Measurements from ENCODE around the gene TMEM94. TPM values are rescaled to one million over a fixed set of nuclear protein-coding genes. Genes with fewer than 3 reads are reported as not detected.
A peak's percentile ranks its signal among the peaks of the same experiment; 100 is the strongest.

TMEM94 gene
- total RNA-seq, 4 donors from 2014 or later: 128 to 708 (median 280) TPM

DNA sequence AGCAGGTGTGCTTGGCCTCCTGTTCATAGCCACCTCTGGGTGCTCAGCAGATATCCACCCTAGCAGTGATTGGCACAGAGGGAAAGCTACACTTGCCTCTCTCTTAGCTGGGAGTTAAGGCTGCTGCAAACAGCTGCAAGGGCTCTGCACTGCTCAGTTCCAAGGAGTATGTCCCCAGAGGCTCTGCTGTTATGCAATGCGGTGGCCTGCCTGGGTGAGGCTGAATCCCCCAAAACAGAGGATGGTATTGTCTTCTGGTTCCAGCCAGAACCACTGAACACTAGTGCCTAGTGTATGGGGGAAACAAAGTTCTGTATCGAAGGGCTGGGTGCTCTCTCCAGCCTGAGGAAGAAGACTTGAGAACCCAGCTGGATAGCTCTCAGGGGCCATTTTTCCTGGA, 16.8 kb downstream of the TMEM94 start:
- in situ Hi-C loops (cut with MboI; ENCODE audit: low pct_ligation_motif_present in 1 of 4, low pct_unique_long_range_greater_than_20kb in 1 of 4, low sequenced_read_pairs in 3 of 4) (no loop called here), intact Hi-C loops (cut with DNase I; ENCODE audit: low total_unique reads) (no loop called here)
- no peak for DNase-seq
- H3K27me3 ChIP-seq: no peaks in the 10 kb centered on the region
- H3K27ac ChIP-seq: no peak overlapping the region
- TF ChIP-seq POLR2AphosphoS5 (IDR thresholded peaks at IDR 0.05): no peak
- TF ChIP-seq POLR2A (IDR thresholded peaks at IDR 0.05): no peak
- TF ChIP-seq EP300 (IDR thresholded peaks at IDR 0.05; ENCODE audit: low read depth): no peak
- TF ChIP-seq CTCF (IDR thresholded peaks at IDR 0.05): no peak
- H3K4me1 ChIP-seq: peaks cover 18 to 44% (median 30%) of the 10 kb centered on the region in 4 donors
- no peaks in the 10 kb centered on the region for H3K9me3 ChIP-seq
- H3K36me3 ChIP-seq: peaks cover 0 to 5% (median 0%) of the 10 kb centered on the region in 4 donors
- no peak overlapping the region for H3K4me3 ChIP-seq
- 95% methylated on average over 2 of the region's 2 CpGs; no CpG with 5 or more reads in 1 of the 2 donors for WGBS, 2 donors (ENCODE audit: low coverage in 1 of 2)

DNA sequence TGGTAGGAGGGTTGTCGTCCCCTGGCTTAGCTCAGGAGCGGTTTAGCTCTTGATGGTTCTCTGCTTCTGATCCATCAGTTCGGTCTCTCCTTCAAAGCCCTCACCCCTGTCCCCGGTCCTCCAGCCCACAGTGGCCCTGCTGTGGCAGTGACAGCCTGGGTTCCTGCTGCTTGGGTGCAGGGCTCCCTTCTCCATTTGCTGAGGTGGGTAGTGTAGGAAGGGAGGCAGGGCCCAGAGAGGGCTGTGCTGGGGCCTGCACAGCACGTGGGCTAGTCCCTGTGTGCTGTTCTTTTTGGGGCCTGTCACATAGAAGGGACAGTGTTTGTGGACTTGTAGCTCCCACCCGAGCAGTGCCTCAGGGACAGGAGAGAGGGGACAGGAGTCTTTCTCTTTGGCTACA, 18.3 kb downstream of the TMEM94 start:
- TF ChIP-seq POLR2A (IDR thresholded peaks at IDR 0.05): no peak
- TF ChIP-seq POLR2AphosphoS5 (IDR thresholded peaks at IDR 0.05): no peak
- no peak for TF ChIP-seq CTCF (IDR thresholded peaks at IDR 0.05)
- no peak overlapping the region for H3K4me3 ChIP-seq
- DNase-seq: no peak
- no peaks in the 10 kb centered on the region for H3K9me3 ChIP-seq
- 89% methylated on average over 6 of the region's 6 CpGs; no CpG with 5 or more reads in 1 of the 2 donors for WGBS, 2 donors (ENCODE audit: low coverage in 1 of 2)
- H3K27me3 ChIP-seq: no peaks in the 10 kb centered on the region
- peaks cover 18 to 32% (median 23%) of the 10 kb centered on the region in 4 donors for H3K4me1 ChIP-seq
- in situ Hi-C loops (cut with MboI; ENCODE audit: low pct_ligation_motif_present in 1 of 4, low pct_unique_long_range_greater_than_20kb in 1 of 4, low sequenced_read_pairs in 3 of 4): no loop called here
- H3K27ac ChIP-seq: peak overlapping the region in 2 of 4 donors; percentile 58 to 76
- peaks cover 0 to 5% (median 0%) of the 10 kb centered on the region in 4 donors for H3K36me3 ChIP-seq
- intact Hi-C loops (cut with DNase I; ENCODE audit: low total_unique reads): no loop called here

GRCh38 chr17:75475144-75475835, 18.9 kb downstream of the TMEM94 start:
- in situ Hi-C loops (cut with MboI; ENCODE audit: low pct_ligation_motif_present in 1 of 4, low pct_unique_long_range_greater_than_20kb in 1 of 4, low sequenced_read_pairs in 3 of 4) (no loop called here), intact Hi-C loops (cut with DNase I; ENCODE audit: low total_unique reads) (no loop called here)
- Histone ChIP-seq H3K27me3 (no peaks in the 10 kb centered on the region), H3K4me3 (no peak overlapping the region), H3K4me1 (peaks cover 17 to 26% (median 22%) of the 10 kb centered on the region in 4 donors), H3K27ac (peak overlapping the region; percentile 53 to 76 (median 60)), H3K9me3 (no peaks in the 10 kb centered on the region), H3K36me3 (peaks cover 0 to 5% (median 0%) of the 10 kb centered on the region in 4 donors)
- WGBS, 2 donors (ENCODE audit: low coverage in 1 of 2): 77% methylated on average over 13 of the region's 13 CpGs; no CpG with 5 or more reads in 1 of the 2 donors
- no peak for TF ChIP-seq EP300 (IDR thresholded peaks at IDR 0.05; ENCODE audit: low read depth)
- TF ChIP-seq POLR2A (IDR thresholded peaks at IDR 0.05): no peak
- TF ChIP-seq POLR2AphosphoS5 (IDR thresholded peaks at IDR 0.05): no peak
- TF ChIP-seq CTCF (IDR thresholded peaks at IDR 0.05): no peak
- no peak for DNase-seq

GRCh38 chr17:75475851-75476250, 19.4 kb downstream of the TMEM94 start:
- in situ Hi-C loops (cut with MboI; ENCODE audit: low pct_ligation_motif_present in 1 of 4, low pct_unique_long_range_greater_than_20kb in 1 of 4, low sequenced_read_pairs in 3 of 4): no loop called here
- DNase-seq: no peak
- no peaks in the 10 kb centered on the region for H3K27me3 ChIP-seq
- no peak overlapping the region for H3K4me3 ChIP-seq
- H3K27ac ChIP-seq: peak overlapping the region; percentile 53 to 76 (median 60)
- peaks cover 0 to 5% (median 0%) of the 10 kb centered on the region in 4 donors for H3K36me3 ChIP-seq
- H3K9me3 ChIP-seq: no peaks in the 10 kb centered on the region
- H3K4me1 ChIP-seq: peaks cover 16 to 26% (median 22%) of the 10 kb centered on the region in 4 donors
- whole genome bisulfite sequencing, 2 donors (ENCODE audit: low coverage in 1 of 2): 40 to 54% methylated on average over 1 to 3 of the region's 3 CpGs
- intact Hi-C loops (cut with DNase I; ENCODE audit: low total_unique reads): no loop called here
- TF ChIP-seq EP300 (IDR thresholded peaks at IDR 0.05; ENCODE audit: low read depth): no peak
- no peak for TF ChIP-seq POLR2AphosphoS5 (IDR thresholded peaks at IDR 0.05)
- TF ChIP-seq CTCF (IDR thresholded peaks at IDR 0.05): no peak
- TF ChIP-seq POLR2A (IDR thresholded peaks at IDR 0.05): no peak
